ENCODE data around the gene B3GNT9.
A peak's percentile ranks its signal among the peaks of the same experiment; 100 is the strongest.

The B3GNT9 gene

DNA sequence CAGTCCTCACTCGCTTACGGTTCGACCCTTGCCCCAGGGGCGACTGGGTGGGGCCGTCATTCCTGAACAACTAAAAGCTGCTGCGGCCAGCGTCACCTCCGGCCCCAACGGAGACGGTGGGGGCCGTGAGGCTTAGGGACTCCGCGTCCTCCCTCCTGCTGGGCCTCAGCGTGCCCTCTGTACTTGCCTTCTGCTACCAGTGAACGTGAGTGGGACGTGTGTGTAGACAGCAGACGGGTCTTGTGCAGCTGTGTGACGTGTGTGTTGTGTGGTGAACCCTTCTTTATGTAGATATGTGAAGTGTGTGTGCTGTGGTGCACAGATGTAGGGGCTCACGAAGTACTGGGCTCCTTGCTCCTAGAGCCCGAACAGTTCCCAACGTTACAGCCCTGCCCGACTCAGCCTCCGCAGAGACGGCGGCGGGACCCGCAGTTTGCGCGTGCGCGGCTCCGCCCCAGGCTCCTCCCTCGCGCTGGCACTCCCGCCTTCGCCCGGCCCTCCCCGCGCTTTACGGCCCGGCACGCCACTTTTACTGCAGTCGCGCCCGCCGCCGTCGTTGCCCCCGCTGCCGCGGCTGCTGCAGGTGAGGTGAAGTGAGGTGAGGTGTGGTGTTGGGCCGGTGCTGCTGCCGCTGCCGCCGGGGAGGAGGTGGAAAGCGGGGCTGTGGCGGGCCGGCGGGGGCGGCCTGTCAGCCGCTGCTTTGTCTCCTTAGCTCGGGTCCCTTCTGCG lies 41.2 kb downstream of the B3GNT9 start, which contains the start of gene PHAF1:
TSS of gene PHAF1 (plus strand) at position 535 of the 729 bp plus-strand sequence. CDS start 235 bp downstream, outside the sequence.
- peak; percentile 97 for DNase-seq

- DNase-seq: no peak
Measured at GRCh38 chr16:67108931-67109406, 41.8 kb downstream of the B3GNT9 start.

- no peak for DNase-seq
Measured at GRCh38 chr16:67108489-67108888, 42.3 kb downstream of the B3GNT9 start.

DNA sequence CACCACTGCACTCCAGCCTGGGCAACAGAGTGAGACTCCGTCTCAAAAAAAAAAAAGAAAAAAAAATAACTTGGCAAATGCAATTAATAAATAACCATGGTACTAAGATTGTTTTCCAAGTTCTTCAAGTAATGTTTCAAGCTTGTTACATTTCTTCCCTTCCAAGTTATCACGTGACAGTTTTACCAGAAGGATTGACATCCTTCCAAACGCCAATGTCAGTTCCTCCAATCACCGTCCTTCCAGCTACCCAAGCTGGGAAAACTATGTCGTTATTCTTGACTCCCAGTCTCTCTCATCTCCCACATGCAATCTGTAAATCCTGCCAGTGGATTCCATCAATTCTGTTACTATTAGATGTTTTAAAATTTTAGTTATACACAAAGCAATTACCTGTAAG lies 44.9 kb downstream of the B3GNT9 start:
- no peak for DNase-seq

- DNase-seq: no peak
Measured at GRCh38 chr16:67105246-67105645, 45.6 kb downstream of the B3GNT9 start.

DNA sequence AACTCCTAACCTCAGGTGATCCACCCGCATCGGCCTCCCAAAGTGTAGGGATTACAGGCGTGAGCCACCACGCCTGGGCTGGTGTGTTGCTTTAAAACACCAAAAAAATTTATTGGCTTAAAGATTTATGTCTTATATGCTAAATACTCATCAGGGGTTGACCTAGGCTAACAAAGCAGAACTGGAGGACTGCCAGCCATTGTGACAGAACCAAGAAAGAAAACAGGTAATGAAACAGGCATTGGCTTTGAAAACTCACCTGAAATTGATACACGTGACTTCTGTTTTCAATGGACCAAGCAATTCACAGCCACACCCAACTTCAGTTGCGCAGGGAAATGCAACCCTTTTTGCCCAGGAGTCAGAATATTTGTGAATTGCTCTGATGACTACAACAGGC lies 46.0 kb downstream of the B3GNT9 start:
- DNase-seq: no peak

DNA sequence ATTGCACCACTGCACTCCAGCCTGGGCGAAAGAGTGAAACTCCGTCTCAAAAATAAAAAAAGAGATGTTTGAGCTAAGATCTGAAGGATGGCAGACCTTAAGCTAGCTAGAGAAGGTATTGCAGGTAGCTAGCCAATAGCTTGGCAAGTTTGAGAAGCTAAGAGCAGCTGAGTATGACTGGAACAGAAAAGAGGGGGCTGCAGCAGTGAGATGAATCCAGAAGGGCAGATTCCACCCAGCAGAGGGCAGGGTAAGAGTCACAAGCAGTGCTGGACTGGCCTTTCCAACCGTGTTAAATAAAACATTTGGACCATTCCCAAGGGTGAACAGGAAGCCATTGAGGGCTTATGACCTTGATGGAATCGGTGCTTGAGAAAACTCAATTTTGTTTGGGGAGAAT lies 46.7 kb downstream of the B3GNT9 start:
- DNase-seq: peak; percentile 71

- DNase-seq: no peak
Measured at GRCh38 chr16:67101311-67102082, 49.3 kb downstream of the B3GNT9 start.

DNA sequence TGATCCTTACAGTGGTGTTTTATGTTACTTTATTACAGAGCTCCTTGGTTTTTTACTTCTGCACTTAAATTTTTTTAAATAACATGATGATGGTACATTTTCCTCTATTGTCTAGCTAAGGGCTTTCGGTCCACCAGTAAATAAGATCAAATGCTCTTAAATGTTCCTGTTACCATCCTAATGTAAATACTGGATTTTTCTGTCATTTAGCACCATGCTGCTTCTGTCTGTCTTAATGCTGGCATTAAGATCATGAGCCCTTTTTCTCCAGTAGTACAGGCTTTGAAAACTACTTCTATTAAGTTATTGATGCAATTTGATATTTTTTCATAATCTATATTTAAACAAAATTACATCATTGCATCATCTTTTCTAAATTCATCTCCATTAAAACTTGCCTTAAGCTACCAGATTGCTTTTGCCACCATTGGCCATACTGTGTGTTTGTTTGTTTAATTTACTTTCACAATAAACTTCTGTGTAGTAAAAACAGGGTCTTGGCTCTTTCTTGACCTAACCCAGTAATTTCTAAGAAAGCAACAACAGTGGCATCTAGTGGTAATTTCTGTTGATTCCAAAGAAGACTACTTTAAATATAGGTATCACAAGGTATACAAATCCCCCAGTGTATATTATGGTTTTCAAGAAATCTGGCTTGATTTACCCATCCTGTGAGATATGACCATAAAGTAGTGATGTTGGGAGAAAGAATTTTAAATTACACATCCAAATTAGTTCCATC lies 50.1 kb downstream of the B3GNT9 start:
- no peak for DNase-seq

DNA sequence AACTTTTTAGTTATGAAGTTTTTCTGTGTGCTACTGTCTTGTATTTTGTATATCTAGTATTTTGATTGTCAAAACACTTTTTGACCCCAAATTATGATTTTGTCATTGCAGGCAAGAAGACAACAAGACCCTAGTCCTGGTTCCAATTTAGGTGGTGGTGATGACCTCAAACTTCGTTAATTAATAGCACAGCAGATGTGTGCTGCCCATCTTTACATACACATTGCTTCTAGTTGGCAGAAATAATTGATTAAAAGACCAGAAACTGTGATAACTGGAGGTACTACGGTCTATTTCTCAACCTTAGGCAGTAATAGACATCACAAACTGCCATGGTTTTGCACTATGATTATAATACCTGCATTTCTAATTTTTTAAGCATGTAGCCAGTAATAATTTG lies 52.2 kb downstream of the B3GNT9 start:
- no peak for DNase-seq
